GM10248 (cell line): Measurements from ENCODE around the gene AADACL4.

ENCODE experiments used
- CTCF ChIA-PET: fragments of 300-600 bp; sonication (Branson Sonifier 250); formaldehyde crosslinking; extraction: SDS; loops from one replicate; lab custom pipeline; 2021; ENCODE audit warnings: antibody characterized with exemption; lab: Yijun Ruan, JAX
- POLR2A ChIA-PET: fragments of 350-650 bp; sonication (Branson Sonifier 250); formaldehyde crosslinking; extraction: SDS; loops from one replicate; lab custom pipeline; 2020; ENCODE audit warnings: antibody characterized with exemption; lab: Yijun Ruan, JAX
- DNase-seq: peaks from one replicate; pipeline ENCODE4 v3.0.0; 2012; ENCODE audit errors: extremely low spot score
- TF ChIP-seq, protein P1 (sequence below): IDR thresholded peaks from 2 replicates; pipeline ENCODE4 v1.5.1; 2012; ENCODE audit warnings: mild to moderate bottlenecking, low read depth; ENCODE audit errors: extremely low read depth, missing control alignments, control extremely low read depth

The AADACL4 gene

GRCh38 chr1:12696658-12697057 is 52.8 kb downstream of the AADACL4 start:
- TF ChIP-seq, protein P1, sequence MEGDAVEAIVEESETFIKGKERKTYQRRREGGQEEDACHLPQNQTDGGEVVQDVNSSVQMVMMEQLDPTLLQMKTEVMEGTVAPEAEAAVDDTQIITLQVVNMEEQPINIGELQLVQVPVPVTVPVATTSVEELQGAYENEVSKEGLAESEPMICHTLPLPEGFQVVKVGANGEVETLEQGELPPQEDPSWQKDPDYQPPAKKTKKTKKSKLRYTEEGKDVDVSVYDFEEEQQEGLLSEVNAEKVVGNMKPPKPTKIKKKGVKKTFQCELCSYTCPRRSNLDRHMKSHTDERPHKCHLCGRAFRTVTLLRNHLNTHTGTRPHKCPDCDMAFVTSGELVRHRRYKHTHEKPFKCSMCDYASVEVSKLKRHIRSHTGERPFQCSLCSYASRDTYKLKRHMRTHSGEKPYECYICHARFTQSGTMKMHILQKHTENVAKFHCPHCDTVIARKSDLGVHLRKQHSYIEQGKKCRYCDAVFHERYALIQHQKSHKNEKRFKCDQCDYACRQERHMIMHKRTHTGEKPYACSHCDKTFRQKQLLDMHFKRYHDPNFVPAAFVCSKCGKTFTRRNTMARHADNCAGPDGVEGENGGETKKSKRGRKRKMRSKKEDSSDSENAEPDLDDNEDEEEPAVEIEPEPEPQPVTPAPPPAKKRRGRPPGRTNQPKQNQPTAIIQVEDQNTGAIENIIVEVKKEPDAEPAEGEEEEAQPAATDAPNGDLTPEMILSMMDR, result no peak

GRCh38 chr1:12697397-12697796 is 53.5 kb downstream of the AADACL4 start:
- CTCF ChIA-PET, result no interaction called here
- DNase-seq, result no peak
- TF ChIP-seq, protein P1, result no peak
- POLR2A ChIA-PET, result no interaction called here

More at GRCh38 chr1:12696658-12697057, 52.8 kb downstream of the AADACL4 start:
- no peak for DNase-seq
- CTCF ChIA-PET, result no interaction called here
- POLR2A ChIA-PET, result no interaction called here

- DNase-seq, result no peak
- ChIA-PET POLR2A (no interaction called here), CTCF (no interaction called here)
- TF ChIP-seq, protein P1, result no peak
These were observed 60.1 kb downstream of the AADACL4 start for GRCh38 chr1:12703821-12704451.

DNA sequence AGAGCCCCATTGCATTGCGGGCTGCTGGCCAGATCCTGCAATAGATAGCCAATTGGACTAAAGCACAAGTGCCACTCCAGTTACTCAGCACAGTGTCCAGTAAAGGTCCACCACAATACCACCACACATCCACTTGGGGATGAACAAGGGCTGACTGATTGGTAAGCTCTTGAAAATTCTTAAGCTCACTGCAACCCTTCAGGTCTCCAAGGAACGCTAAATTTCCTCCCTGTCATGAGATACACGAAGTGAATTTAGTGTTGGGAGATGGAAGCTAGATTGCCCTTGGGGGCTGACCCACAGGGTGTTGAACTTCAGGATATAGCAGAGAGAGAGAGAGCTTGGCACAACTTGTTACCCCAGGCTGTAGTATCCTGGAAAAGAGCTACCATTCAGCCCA is 62.2 kb downstream of the AADACL4 start:
- DNase-seq, result no peak
- TF ChIP-seq, protein P1, result no peak
- ChIA-PET POLR2A (no interaction called here), CTCF (no interaction called here)

DNA sequence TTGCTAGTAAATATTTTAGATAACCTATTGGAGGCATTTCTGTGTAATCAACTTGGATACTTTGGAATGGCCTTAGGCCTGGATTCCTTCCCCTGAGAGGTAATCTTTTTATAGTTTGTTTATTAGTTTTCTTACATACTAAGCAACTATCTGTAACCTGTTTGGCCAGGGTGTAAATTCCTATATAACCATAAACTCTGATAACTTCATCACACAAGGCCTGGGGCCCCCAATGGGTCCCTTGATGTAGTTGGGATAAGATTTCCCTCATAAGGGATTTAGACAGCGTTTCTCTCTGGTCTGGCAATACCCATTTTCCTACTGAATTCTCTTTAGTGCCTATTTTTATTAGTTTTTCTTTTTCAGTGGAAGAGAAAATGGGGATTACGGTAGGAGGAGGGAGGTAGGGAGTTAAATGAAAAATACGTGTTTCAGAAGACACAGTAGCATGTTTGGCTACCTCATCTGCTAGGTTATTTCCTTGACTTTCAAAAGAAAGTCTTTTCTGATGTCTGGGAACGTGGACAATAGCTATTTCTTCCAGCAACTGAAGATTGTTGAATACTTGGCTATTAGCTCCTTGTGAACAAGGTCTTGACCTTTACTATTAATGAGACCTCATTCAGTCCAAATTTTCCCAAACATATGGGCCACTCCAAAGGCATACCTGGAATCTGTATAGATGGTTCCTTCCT is 64.7 kb downstream of the AADACL4 start:
- ChIA-PET CTCF (no interaction called here), POLR2A (no interaction called here)
- TF ChIP-seq, protein P1, result no peak
- no peak for DNase-seq

GRCh38 chr1:12709091-12709491 is 65.2 kb downstream of the AADACL4 start:
- CTCF ChIA-PET, result no interaction called here
- TF ChIP-seq, protein P1, result no peak
- no peak for DNase-seq
- POLR2A ChIA-PET, result no interaction called here
